IPS-15b (cell line): ENCODE results near the gene LRP1B.

ENCODE experiments used
- H3K27me3 ChIP-seq: one replicate; pipeline ENCODE4 v1.6.1; 2013; ENCODE audit warnings: low read length; ENCODE audit not compliant: control insufficient read depth, insufficient read depth
- H3K36me3 ChIP-seq: one replicate; pipeline ENCODE4 v1.6.1; 2013; ENCODE audit warnings: low read length; ENCODE audit not compliant: control insufficient read depth, insufficient read depth
- H3K4me1 ChIP-seq: one replicate; pipeline ENCODE4 v1.6.1; 2013; ENCODE audit warnings: mild to moderate bottlenecking, low read length; ENCODE audit not compliant: control insufficient read depth, insufficient read depth
- H3K4me3 ChIP-seq: one replicate; pipeline ENCODE4 v1.5.1; 2013; ENCODE audit warnings: low read depth, low read length
- H3K9ac ChIP-seq: one replicate; pipeline ENCODE4 v1.6.1; 2013; ENCODE audit warnings: low read depth, mild to moderate bottlenecking, low read length
- H3K9me3 ChIP-seq: one replicate; pipeline ENCODE4 v1.6.1; 2013; ENCODE audit warnings: mild to moderate bottlenecking, low read length; ENCODE audit not compliant: control insufficient read depth, insufficient read depth

LRP1B gene

DNA sequence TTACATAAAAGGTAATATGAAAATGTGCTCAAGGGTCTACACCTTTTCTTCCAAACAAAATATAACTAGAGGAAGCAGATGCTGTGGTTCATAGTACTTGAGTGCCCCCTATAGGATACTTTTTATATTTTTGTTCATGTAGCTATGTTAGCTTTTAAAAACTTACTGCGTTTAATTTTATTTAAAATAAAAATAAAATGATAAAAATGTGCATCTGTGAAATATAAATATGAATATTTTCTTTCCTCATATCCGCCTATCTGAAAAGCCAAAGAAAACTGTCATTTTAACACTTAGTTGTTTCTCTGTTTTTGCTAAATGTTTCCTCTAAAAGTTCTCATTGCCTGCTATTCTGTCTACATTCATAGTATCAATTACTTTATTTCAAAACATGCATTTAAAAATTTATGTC lies 9.6 kb upstream of the LRP1B start:
- H3K4me1 ChIP-seq, result no peaks in the 10 kb centered on the region
- H3K36me3 ChIP-seq, result no peaks in the 10 kb centered on the region
- H3K27me3 ChIP-seq, result no peaks in the 10 kb centered on the region
- no peak overlapping the region for H3K4me3 ChIP-seq
- H3K9me3 ChIP-seq, result no peaks in the 10 kb centered on the region
- H3K9ac ChIP-seq, result no peak overlapping the region

DNA sequence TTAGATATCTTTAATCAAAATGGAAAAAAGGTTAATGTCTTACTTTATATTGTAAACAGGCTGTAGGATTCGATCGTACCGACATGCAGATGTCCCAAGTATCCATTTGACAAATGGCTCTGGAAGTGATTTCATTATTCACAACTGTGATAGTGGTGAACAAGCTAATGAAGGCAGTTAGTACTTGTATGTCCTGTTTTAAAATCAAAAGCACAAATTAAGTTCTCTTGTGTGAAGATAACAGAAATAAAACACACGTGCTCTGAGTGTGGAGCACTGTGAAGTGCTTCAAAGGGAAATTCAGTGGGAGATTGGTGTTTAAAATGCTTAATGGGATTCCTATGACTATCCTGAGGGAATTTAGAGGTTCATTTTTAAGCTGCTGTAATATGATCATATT lies 8.6 kb upstream of the LRP1B start:
- Histone ChIP-seq H3K36me3 (no peaks in the 10 kb centered on the region), H3K9ac (no peak overlapping the region), H3K4me3 (no peak overlapping the region), H3K4me1 (no peaks in the 10 kb centered on the region), H3K27me3 (no peaks in the 10 kb centered on the region), H3K9me3 (no peaks in the 10 kb centered on the region)

DNA sequence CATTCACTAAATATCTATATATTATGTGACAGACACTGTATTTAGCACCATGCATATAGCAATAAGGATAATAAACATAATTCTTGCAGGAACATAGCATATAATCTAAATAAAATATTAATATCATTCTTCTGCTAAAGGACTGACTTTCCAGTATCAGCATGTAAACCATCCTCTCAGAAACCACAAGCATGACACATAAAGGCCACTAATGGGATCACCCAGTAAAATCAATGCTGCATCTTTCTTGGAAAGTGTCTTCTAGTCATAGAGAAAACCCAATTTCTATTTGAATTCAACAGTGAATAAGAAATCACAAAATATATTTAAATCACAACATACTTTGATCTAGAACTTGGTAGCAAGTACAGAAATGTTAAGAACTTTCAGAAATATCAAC lies 5.8 kb upstream of the LRP1B start:
- Histone ChIP-seq H3K4me1 (no peaks in the 10 kb centered on the region), H3K27me3 (peaks cover 11% of the 10 kb centered on the region), H3K4me3 (no peak overlapping the region), H3K9me3 (no peaks in the 10 kb centered on the region), H3K36me3 (no peaks in the 10 kb centered on the region), H3K9ac (no peak overlapping the region)

DNA sequence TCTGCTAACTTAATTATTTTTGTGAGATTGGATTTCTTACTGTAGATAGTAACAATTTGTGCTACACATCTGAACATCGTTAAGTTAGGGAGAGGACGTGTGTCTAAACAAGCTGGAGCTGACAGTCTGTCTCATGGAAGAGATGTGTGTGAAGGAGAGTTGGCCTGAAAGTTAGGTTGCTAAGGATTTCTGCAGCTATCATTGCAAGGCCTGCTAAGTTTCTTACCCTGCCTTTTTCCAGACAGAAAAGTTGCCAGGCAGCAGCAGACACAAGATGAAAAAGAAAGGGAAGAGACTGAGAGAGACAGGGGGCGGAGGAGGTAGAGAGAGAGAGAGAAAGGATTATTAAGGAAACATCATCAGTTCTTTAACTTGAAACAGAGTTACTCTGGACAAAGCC lies 4.1 kb upstream of the LRP1B start:
- Histone ChIP-seq H3K9ac (no peak overlapping the region), H3K4me3 (no peak overlapping the region), H3K4me1 (no peaks in the 10 kb centered on the region), H3K27me3 (peaks cover 28% of the 10 kb centered on the region), H3K9me3 (no peaks in the 10 kb centered on the region), H3K36me3 (no peaks in the 10 kb centered on the region)

DNA sequence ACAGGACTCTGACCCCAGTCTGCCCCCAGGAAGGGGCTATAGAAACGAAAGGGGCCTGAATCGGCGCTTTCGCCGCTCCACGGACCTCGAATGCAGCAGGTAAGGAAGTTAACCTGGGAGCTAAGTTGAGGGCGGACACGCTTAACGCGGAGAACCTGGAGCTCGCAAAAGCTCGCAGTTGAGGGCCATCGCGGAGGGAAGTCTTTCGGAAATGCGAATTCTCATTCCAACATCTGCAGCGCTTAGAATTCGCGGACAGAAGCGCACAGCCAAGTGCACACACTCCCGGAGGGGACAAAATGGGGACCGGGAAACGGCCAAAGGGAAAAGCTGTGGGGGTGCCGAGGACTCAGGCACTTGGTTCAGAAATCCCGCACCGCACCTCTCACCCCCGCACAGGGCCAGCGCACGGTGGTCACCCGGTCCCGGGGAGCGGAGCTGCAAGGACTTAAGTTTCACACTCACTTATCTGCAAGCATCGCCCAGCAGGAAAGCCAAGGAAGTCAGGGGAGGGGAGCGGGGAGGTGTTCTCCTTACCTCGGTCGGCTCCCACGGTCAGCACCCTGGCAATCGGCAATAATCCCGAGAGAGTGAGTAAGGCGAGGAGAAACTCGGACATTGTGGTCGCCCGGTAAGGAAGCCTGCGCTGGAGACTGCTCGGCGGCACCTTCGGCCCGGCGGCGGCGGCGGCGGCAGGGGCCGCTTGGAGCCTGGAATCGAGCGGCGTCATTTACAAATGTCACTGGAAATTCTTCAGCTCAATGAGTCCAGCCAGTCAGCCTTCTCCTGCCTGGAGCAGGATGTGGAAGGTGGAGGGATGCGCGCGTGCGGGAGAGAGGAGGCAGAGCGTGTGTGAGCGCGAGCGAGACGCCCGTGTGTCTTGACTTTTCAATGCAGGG lies 456 bp downstream of the LRP1B start:
- no peaks in the 10 kb centered on the region for H3K9me3 ChIP-seq
- H3K4me3 ChIP-seq, result peak overlapping the region; percentile 87
- H3K9ac ChIP-seq, result peak overlapping the region; percentile 30
- no peaks in the 10 kb centered on the region for H3K4me1 ChIP-seq
- peaks cover 54% of the 10 kb centered on the region for H3K27me3 ChIP-seq
- H3K36me3 ChIP-seq, result no peaks in the 10 kb centered on the region

DNA sequence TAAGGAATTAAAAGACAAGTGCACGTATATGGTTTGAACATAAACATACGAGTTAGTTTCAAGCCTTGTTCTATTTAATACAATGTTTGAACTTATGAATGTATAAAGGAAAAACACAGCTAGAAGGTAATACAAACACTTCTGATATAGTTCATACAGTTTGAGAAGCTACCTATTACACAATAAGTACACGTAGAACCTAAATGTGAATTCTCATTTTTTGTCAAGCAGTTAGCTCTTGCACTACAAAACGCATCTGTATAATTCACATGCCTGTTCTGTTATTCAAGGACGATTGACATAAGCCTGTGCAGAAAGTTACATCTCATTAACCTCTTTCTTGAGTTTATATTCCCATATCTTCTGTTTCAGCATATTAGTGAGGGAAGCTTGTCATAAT lies 2.7 kb downstream of the LRP1B start:
- no peaks in the 10 kb centered on the region for H3K9me3 ChIP-seq
- H3K4me3 ChIP-seq, result no peak overlapping the region
- H3K27me3 ChIP-seq, result peaks cover 54% of the 10 kb centered on the region
- H3K9ac ChIP-seq, result no peak overlapping the region
- H3K36me3 ChIP-seq, result no peaks in the 10 kb centered on the region
- no peaks in the 10 kb centered on the region for H3K4me1 ChIP-seq

DNA sequence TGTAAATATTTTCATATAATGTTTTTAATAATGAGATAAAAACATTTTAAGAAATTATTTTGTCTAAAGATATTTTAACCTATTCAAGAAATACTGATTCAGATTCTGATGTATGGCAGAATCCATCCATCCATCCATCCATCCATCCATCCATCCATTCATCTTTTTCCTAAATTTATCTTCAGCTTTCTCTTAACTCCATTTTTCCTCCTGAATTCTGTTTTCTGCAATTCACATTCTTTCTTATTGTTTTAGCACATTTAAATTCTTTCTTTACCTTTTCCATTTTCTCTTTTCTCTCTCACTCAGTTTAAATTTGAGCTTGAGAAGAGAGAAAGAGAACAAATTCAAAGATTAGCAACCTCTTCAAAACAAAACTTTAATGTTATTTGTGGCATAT lies 3.6 kb downstream of the LRP1B start:
- Histone ChIP-seq H3K36me3 (no peaks in the 10 kb centered on the region), H3K9ac (no peak overlapping the region), H3K4me3 (no peak overlapping the region), H3K27me3 (peaks cover 50% of the 10 kb centered on the region), H3K9me3 (no peaks in the 10 kb centered on the region), H3K4me1 (no peaks in the 10 kb centered on the region)

DNA sequence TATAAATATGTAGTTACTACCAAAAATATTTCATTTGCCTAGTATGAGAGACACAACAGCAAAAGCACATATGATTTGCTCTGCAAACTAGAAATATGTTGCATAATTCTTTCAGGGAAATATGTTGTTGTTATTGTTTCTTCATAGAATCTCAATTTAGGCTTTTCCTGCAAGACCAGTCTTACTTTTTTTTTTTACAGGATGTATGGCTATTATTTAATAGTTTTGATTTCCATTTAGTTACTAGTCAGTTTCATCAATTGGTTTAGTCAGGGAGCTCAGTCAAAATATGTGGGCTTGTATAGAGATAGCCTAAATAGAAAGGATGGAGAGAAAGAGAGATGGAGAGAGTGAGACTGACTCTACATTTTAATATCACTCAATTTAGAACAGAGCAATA lies 6.1 kb downstream of the LRP1B start:
- H3K9me3 ChIP-seq, result no peaks in the 10 kb centered on the region
- peaks cover 24% of the 10 kb centered on the region for H3K27me3 ChIP-seq
- H3K9ac ChIP-seq, result no peak overlapping the region
- H3K36me3 ChIP-seq, result no peaks in the 10 kb centered on the region
- no peaks in the 10 kb centered on the region for H3K4me1 ChIP-seq
- no peak overlapping the region for H3K4me3 ChIP-seq

DNA sequence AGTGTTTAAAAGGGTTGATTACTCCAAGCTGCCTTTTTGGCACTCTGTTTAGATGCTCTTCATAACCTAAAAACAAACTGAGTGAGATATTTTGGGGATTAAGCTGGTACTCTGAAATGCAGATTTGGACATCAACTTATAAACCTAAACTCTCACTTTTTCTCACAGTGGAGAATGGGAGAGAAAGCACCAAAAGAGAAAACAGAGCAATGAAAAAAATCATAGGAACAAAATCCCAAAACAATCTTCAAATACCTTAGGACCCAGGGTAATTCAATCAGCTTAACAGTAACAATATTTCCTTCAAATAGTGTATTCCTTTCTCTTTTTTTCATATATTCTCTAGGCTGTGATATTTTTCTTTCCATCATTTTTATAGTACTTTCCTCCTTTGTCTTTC lies 11.5 kb downstream of the LRP1B start:
- H3K27me3 ChIP-seq, result no peaks in the 10 kb centered on the region
- no peaks in the 10 kb centered on the region for H3K4me1 ChIP-seq
- no peaks in the 10 kb centered on the region for H3K36me3 ChIP-seq
- no peak overlapping the region for H3K4me3 ChIP-seq
- no peaks in the 10 kb centered on the region for H3K9me3 ChIP-seq
- H3K9ac ChIP-seq, result no peak overlapping the region

DNA sequence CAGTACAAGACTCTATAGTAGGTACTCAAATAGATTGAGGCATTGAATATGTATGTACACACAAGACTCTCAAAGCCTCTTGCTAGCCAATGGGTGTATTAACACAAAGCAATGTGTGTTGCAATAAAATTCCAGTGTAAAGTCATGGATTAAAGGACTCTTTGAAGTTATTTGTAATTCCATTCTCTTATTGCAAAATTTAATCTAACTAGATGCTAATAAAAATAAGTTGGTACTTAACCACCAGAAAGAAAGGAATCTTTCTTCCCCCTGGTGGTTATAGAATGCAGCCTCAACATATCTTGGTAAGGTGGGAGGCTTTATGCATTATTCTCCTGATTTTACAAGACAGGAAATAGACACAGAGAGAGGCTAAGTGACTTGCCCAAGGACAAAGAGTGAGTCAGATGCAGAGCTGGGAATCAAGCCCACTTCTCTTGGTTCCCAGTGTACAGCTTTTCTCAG lies 18.0 kb downstream of the LRP1B start:
- Histone ChIP-seq H3K9ac (no peak overlapping the region), H3K4me1 (no peaks in the 10 kb centered on the region), H3K36me3 (no peaks in the 10 kb centered on the region), H3K9me3 (no peaks in the 10 kb centered on the region), H3K27me3 (no peaks in the 10 kb centered on the region), H3K4me3 (no peak overlapping the region)

DNA sequence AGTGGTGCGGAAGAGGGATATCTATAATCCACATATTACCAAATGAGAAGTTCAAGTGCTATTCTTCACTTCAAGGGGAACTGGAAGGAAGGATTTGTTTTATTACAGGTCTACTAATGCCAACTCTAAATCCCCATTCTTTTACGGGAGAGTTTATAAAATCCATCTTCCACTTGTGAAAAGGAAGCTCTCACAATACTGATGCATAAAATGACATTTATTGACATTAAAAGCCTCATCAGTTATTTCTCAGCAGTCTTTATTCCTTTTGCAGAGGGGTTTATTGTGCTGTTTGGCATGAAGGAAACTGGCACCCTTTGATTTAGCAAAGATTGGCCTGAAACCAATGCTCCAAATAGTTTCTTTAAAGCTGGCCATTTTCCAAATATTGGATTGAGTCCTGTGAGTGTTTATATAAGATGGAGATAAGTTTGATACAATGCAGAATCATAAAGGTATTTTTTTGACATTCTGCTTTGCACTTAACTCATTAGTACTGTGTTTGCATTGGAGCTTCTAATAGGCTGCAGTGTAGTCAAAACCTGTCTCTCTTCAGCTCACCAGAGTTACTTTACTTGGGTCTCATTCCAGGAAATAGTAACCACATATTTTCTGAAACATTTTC lies 26.6 kb downstream of the LRP1B start:
- Histone ChIP-seq H3K27me3 (no peaks in the 10 kb centered on the region), H3K9me3 (no peaks in the 10 kb centered on the region), H3K36me3 (no peaks in the 10 kb centered on the region), H3K4me3 (no peak overlapping the region), H3K9ac (no peak overlapping the region), H3K4me1 (peaks cover 5% of the 10 kb centered on the region)

DNA sequence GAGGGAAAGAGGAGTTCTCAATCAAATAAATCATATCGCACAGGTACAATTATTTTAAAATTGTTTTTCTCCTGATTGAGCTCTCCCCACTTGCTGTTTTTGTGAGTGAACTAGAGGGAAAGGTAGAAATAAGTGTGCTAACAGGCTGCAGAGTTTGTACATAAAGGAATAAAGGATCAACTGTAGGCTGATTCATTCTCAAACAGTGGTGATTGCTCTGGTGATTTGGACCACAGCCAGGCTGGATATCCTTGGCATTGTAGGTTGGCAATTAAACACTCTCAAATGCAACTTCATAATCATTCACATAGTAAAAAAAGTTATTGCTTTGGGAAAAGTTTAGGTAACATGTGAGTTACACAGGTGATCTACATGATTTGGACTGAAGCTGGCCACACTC lies 29.8 kb downstream of the LRP1B start:
- H3K27me3 ChIP-seq, result no peaks in the 10 kb centered on the region
- no peaks in the 10 kb centered on the region for H3K9me3 ChIP-seq
- no peaks in the 10 kb centered on the region for H3K36me3 ChIP-seq
- H3K9ac ChIP-seq, result no peak overlapping the region
- H3K4me3 ChIP-seq, result no peak overlapping the region
- H3K4me1 ChIP-seq, result peaks cover 5% of the 10 kb centered on the region
